ENCODE measurements around the gene FSTL4. TPM values are rescaled to one million over a fixed set of nuclear protein-coding genes. Genes with fewer than 3 reads are reported as not detected.

FSTL4 gene
- total and polyA plus RNA-seq, 2 donors (not counting 1 experiment from before 2014, with no cell fraction given): 0.31 to 6.7 TPM

GRCh38 chr5:133357758-133358157 is 254.6 kb downstream of the FSTL4 start:
- TF ChIP-seq CTCF (IDR thresholded peaks at IDR 0.05): no peak
- no peak for TF ChIP-seq EZH2 (IDR thresholded peaks at IDR 0.05; ENCODE audit: borderline replicate concordance, insufficient read depth, low read depth, low read length, poor library complexity, severe bottlenecking)
- intact Hi-C loops (cut with micrococcal nuclease): no loop called here
- Histone ChIP-seq H3K27ac (ENCODE audit: low read length in 2 of 2) (no peak overlapping the region), H3K9ac (ENCODE audit: low read length) (no peak overlapping the region), H3K4me1 (ENCODE audit: control insufficient read depth in 2 of 2, insufficient read depth in 2 of 2, low read length in 2 of 2) (no peaks in the 10 kb centered on the region), H3K79me2 (ENCODE audit: control insufficient read depth, insufficient read depth, low read length) (no peaks in the 10 kb centered on the region), H3K27me3 (replicated peaks in 1 of 4; ENCODE audit: control extremely low read depth in 1 of 4, control insufficient read depth in 3 of 4, insufficient read depth in 4 of 4, low read length in 3 of 4) (no peaks in the 10 kb centered on the region), H3K4me2 (replicated peaks; ENCODE audit: low read depth, low read length, poor library complexity, severe bottlenecking) (no peak overlapping the region), H3K36me3 (replicated peaks in 1 of 2; ENCODE audit: control extremely low read depth in 1 of 2, control insufficient read depth in 1 of 2, extremely low read depth in 1 of 2, insufficient read depth in 2 of 2, low read length in 1 of 2) (no peaks in the 10 kb centered on the region), H3K9me3 (ENCODE audit: control extremely low read depth in 1 of 3, control insufficient read depth in 2 of 3, insufficient read depth in 1 of 3, low read length in 2 of 3) (peaks cover 0 to 3% (median 0%) of the 10 kb centered on the region in 3 donors), H3K4me3 (ENCODE audit: control extremely low read depth in 1 of 5, extremely low read depth in 1 of 5, insufficient read depth in 1 of 5, low read depth in 2 of 5, low read length in 4 of 5) (no peak overlapping the region), H4K20me1 (ENCODE audit: control insufficient read depth, insufficient read depth, low read length, poor library complexity, severe bottlenecking) (no peaks in the 10 kb centered on the region), H2AFZ (ENCODE audit: insufficient read depth, low read depth, low read length, poor library complexity, severe bottlenecking) (no peak overlapping the region)
- ChIA-PET POLR2A (no interaction called here), CTCF (no interaction called here)
- ATAC-seq (ENCODE audit: low read depth) (no peak), DNase-seq (no peak)
- Mint-ChIP-seq H3K4me1 (no peaks in the 10 kb centered on the region), H3K27me3 (peaks cover 3% of the 10 kb centered on the region), H3K4me3 (no peak overlapping the region), H3K27ac (no peak overlapping the region), H3K9me3 (ENCODE audit: insufficient read depth) (no peaks in the 10 kb centered on the region)
- WGBS (ENCODE audit: insufficient coverage): 95% methylated on average over 4 of the region's 4 CpGs

- Histone ChIP-seq H2AFZ (ENCODE audit: insufficient read depth, low read depth, low read length, poor library complexity, severe bottlenecking) (no peak overlapping the region), H3K4me2 (replicated peaks; ENCODE audit: low read depth, low read length, poor library complexity, severe bottlenecking) (no peak overlapping the region), H3K27ac (ENCODE audit: low read length in 2 of 2) (no peak overlapping the region), H3K4me3 (ENCODE audit: control extremely low read depth in 1 of 5, extremely low read depth in 1 of 5, insufficient read depth in 1 of 5, low read depth in 2 of 5, low read length in 4 of 5) (no peak overlapping the region), H3K9me3 (ENCODE audit: control extremely low read depth in 1 of 3, control insufficient read depth in 2 of 3, insufficient read depth in 1 of 3, low read length in 2 of 3) (peaks cover 0 to 3% (median 0%) of the 10 kb centered on the region in 3 donors), H3K79me2 (ENCODE audit: control insufficient read depth, insufficient read depth, low read length) (no peaks in the 10 kb centered on the region), H3K36me3 (replicated peaks in 1 of 2; ENCODE audit: control extremely low read depth in 1 of 2, control insufficient read depth in 1 of 2, extremely low read depth in 1 of 2, insufficient read depth in 2 of 2, low read length in 1 of 2) (no peaks in the 10 kb centered on the region), H3K27me3 (replicated peaks in 1 of 4; ENCODE audit: control extremely low read depth in 1 of 4, control insufficient read depth in 3 of 4, insufficient read depth in 4 of 4, low read length in 3 of 4) (no peaks in the 10 kb centered on the region), H3K4me1 (ENCODE audit: control insufficient read depth in 2 of 2, insufficient read depth in 2 of 2, low read length in 2 of 2) (no peaks in the 10 kb centered on the region), H4K20me1 (ENCODE audit: control insufficient read depth, insufficient read depth, low read length, poor library complexity, severe bottlenecking) (no peaks in the 10 kb centered on the region), H3K9ac (ENCODE audit: low read length) (no peak overlapping the region)
- no peaks in the 10 kb centered on the region for H3K4me1 Mint-ChIP-seq
- DNase-seq: no peak
- H3K27me3 Mint-ChIP-seq: peaks cover 3% of the 10 kb centered on the region
- H3K4me3 Mint-ChIP-seq: no peak overlapping the region
- no peaks in the 10 kb centered on the region for H3K9me3 Mint-ChIP-seq (ENCODE audit: insufficient read depth)
- ATAC-seq (ENCODE audit: low read depth): no peak
- POLR2A ChIA-PET: no interaction called here
- H3K27ac Mint-ChIP-seq: no peak overlapping the region
- CTCF ChIA-PET: no interaction called here
- 90% methylated on average over 4 of the region's 4 CpGs for WGBS (ENCODE audit: insufficient coverage)
- intact Hi-C loops (cut with micrococcal nuclease): no loop called here
- TF ChIP-seq CTCF (IDR thresholded peaks at IDR 0.05) (no peak), EZH2 (IDR thresholded peaks at IDR 0.05; ENCODE audit: borderline replicate concordance, insufficient read depth, low read depth, low read length, poor library complexity, severe bottlenecking) (no peak)
Observed at GRCh38 chr5:133356984-133357421, 255.3 kb downstream of the FSTL4 start.

Measured in B cell (primary cell).